Ishikawa (cell line): ENCODE measurements around the gene ZNF507.

ENCODE experiments used
- EP300 ChIP-seq: IDR thresholded peaks from 2 replicates; pipeline ENCODE4 v1.6.1; 2012; ENCODE audit warnings: borderline replicate concordance
- RAD21 ChIP-seq: IDR thresholded peaks from 2 replicates; pipeline ENCODE4 v1.6.1; 2012; ENCODE audit warnings: low read depth
- TF ChIP-seq, protein P1 (sequence below): IDR thresholded peaks from 2 replicates; pipeline ENCODE4 v1.6.1; 2012

DNA sequence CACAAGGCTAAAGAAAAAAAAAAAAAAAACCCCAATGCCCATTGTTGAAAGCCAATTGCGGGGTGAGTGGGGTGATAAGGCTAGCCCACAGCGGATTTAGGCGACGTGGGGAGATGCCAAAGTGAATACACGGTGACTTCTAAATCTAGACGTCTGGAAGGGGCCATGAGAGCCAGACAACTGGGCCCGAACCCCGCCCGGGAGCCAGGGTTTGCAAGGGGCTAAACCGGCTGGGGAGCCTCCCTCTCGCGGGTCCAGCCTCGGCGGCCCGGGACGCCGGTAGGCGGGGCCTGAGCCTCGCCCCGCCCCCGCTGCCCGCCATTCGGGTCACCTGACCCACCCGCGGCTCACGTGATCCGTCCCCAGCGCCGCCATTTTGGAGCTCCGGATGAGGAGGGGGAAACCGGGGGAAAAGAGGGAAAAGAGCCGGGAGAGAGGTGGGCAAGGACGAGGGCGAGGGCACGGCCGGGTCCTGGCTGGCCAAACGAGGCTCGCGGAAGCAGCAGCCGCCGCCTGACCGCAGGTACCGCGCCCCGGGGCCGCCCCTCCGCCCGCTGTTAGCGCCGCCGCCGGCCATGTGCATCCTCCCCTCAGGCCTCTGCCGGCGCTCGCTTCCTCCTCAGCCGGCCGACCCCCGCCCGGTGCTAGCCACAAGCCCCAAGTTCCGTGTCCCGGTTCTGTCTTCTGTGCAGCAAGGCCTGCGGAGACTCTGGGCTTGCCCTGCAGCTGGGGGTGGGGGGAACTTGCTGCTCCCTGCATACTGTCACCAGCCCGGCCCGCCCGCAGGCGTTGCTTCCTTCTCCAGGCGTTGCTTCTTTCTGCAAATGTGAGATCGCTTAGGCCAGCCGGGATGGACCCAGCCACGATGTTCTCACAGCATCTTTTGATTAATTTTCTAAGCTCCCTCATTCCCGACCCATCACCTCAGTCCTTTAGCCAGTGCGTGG is at the start of gene ZNF507:
- TF ChIP-seq EP300 (peak; percentile 36; the same call in 1 of the 2 replicates), RAD21 (no peak)
- TF ChIP-seq, protein P1, sequence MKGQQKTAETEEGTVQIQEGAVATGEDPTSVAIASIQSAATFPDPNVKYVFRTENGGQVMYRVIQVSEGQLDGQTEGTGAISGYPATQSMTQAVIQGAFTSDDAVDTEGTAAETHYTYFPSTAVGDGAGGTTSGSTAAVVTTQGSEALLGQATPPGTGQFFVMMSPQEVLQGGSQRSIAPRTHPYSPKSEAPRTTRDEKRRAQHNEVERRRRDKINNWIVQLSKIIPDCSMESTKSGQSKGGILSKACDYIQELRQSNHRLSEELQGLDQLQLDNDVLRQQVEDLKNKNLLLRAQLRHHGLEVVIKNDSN, result peak; percentile 99
